K562 (cell line): ENCODE measurements around the gene SEPTIN8. TPM values are rescaled to one million over a fixed set of nuclear protein-coding genes. Genes with fewer than 3 reads are reported as not detected.

Source experiments
- BRCA1 ChIP-seq, 2 experiments: fragments of 450-650 bp in 1 of 2; sonication (generic) in 1 of 2; formaldehyde crosslinking in 1 of 2; IDR thresholded peaks; 2 replicates each; pipeline versions ENCODE4 v1.5.0 to v1.6.1; 2017 to 2020; ENCODE audit warnings: mild to moderate bottlenecking in 1 of 2, missing genetic modification reagents in 1 of 2
- EGR1 ChIP-seq: fragments of 450-650 bp; conservative IDR thresholded peaks from 2 replicates; pipeline ENCODE4 v1.6.1; 2017; ENCODE audit warnings: mild to moderate bottlenecking
- ESRRB ChIP-seq: fragments of 250-450 bp; sonication (Bioruptor Pico); IDR thresholded peaks from 2 replicates; pipeline ENCODE4 v1.5.0; 2020; ENCODE audit warnings: mild to moderate bottlenecking, moderate library complexity, borderline replicate concordance
- ETV6 ChIP-seq, 3 experiments: fragments of 150-350 bp in 1 of 3; sonication (generic) in 1 of 3; formaldehyde crosslinking in 1 of 3; IDR thresholded peaks; 2 replicates each; pipeline versions ENCODE4 v1.6.1 to v1.8.0; 2014 to 2022; ENCODE audit warnings: borderline replicate concordance in 2 of 3, low read depth in 2 of 3, antibody characterized with exemption in 1 of 3, low read length in 1 of 3, mild to moderate bottlenecking in 1 of 3, missing genetic modification reagents in 1 of 3
- FOXM1 ChIP-seq, 2 experiments: fragments of 450-650 bp in 1 of 2; sonication (generic) in 1 of 2; formaldehyde crosslinking in 1 of 2; IDR thresholded peaks; 2 replicates each; pipeline versions ENCODE4 v1.6.1 to v1.9.0; 2017 to 2022; ENCODE audit warnings: low read depth in 2 of 2, mild to moderate bottlenecking in 2 of 2, missing genetic modification reagents in 1 of 2, moderate library complexity in 1 of 2
- HOXB6 ChIP-seq: fragments of 250-450 bp; sonication (Bioruptor Pico); IDR thresholded peaks from 2 replicates; pipeline ENCODE4 v1.5.1; 2022; ENCODE audit warnings: mild to moderate bottlenecking, borderline replicate concordance
- KLF1 ChIP-seq: fragments of 450-650 bp; IDR thresholded peaks from 2 replicates; pipeline ENCODE4 v1.6.1; 2016; ENCODE audit warnings: missing genetic modification characterization, missing compliant biosample characterization
- NFIC ChIP-seq: fragments of 450-650 bp; IDR thresholded peaks from 2 replicates; pipeline ENCODE4 v1.6.1; 2017; ENCODE audit warnings: mild to moderate bottlenecking, inconsistent platforms
- POLR2G ChIP-seq: fragments of 200-400 bp; formaldehyde crosslinking; IDR thresholded peaks from 2 replicates; pipeline ENCODE4 v1.6.1; 2017; ENCODE audit warnings: low read depth, mild to moderate bottlenecking, antibody characterized with exemption, low read length, moderate library complexity
- RBBP5 ChIP-seq: fragments of 200-600 bp; sonication (generic); IDR thresholded peaks from 2 replicates; pipeline ENCODE4 v1.6.1; 2012; ENCODE audit warnings: borderline replicate concordance, mild to moderate bottlenecking, low read length, control low read depth, inconsistent platforms; ENCODE audit not compliant: insufficient read depth, poor library complexity, severe bottlenecking
- TEAD1 ChIP-seq, 2 experiments: fragments of 450-650 bp in 1 of 2; sonication (generic) in 1 of 2; formaldehyde crosslinking; IDR thresholded peaks; 2 replicates each; pipeline versions ENCODE4 v1.4.0 to v1.8.0; 2020 to 2022; ENCODE audit warnings: mild to moderate bottlenecking in 2 of 2, missing genetic modification reagents in 1 of 2
- ZBTB8A ChIP-seq: fragments of 450-650 bp; IDR thresholded peaks from 2 replicates; pipeline ENCODE4 v1.6.1; 2018; ENCODE audit warnings: mild to moderate bottlenecking, moderate library complexity; ENCODE audit not compliant: partially characterized antibody
- ZNF124 ChIP-seq: sonication (generic); formaldehyde crosslinking; IDR thresholded peaks from 2 replicates; pipeline ENCODE4 v1.8.1; 2022; ENCODE audit warnings: missing genetic modification reagents
- ZNF584 ChIP-seq: fragments of 200-800 bp; sonication (Bioruptor generic); IDR thresholded peaks from 2 replicates; pipeline ENCODE4 v1.6.1; 2016; ENCODE audit warnings: low read depth, mild to moderate bottlenecking, missing genetic modification characterization, missing compliant biosample characterization
- polyA plus RNA-seq, 8 experiments: library from polyadenylated mRNA; depleted of rRNA in 4 of 8; stranded (reverse) in 5 of 8; unstranded in 3 of 8; fragments of >200 nt; fragmentation: Nextera tagmentation in 2 of 8; fragmentation: Illumina TruSeq in 1 of 8; extraction: Ambion mirVana in 2 of 8; extraction: Trizol in 1 of 8; gene quantifications; 2 replicates each; pipeline versions ENCODE4 v1.2.1 to v1.2.3, GENCODE V29; 2011 to 2014; ENCODE audit warnings: inconsistent platforms in 1 of 8, missing spikeins in 1 of 8
- total RNA-seq, 7 experiments: library from RNA; depleted of rRNA in 6 of 7; stranded (reverse); fragments of >200 nt in 6 of 7; fragmentation: Illumina TruSeq in 2 of 7; extraction: Trizol in 2 of 7; gene quantifications; 2 replicates each; pipeline versions ENCODE4 v1.2.1 to v1.2.3, GENCODE V29; 2011 to 2021; ENCODE audit warnings: low replicate concordance in 1 of 7
- TF ChIP-seq, protein P1 (sequence below): fragments of 450-650 bp; IDR thresholded peaks from 2 replicates; pipeline ENCODE4 v1.6.1; 2016; ENCODE audit warnings: low read depth

The SEPTIN8 gene
- total and polyA plus RNA-seq, 9 of the 15 experiments (the other 6 are each of a cell fraction or from before 2014, with no cell fraction given), result 19.3 to 142 (median 101) TPM

GRCh38 chr5:132736853-132737833 lies 39.9 kb downstream of the SEPTIN8 start, which contains the start of gene KIF3A (continued):
- TF ChIP-seq ESRRB (CRISPR knock-in tag), result no peak
- no peak for TF ChIP-seq BRCA1 (IDR thresholded peaks at IDR 0.05)
- peak; percentile 79; the same call in 1 of the 2 replicates for TF ChIP-seq BRCA1 (CRISPR knock-in tag; IDR thresholded peaks at IDR 0.05)
- no peak for TF ChIP-seq ZNF124 (CRISPR knock-in tag)
- TF ChIP-seq HOXB6, result no peak
- TF ChIP-seq, protein P1, sequence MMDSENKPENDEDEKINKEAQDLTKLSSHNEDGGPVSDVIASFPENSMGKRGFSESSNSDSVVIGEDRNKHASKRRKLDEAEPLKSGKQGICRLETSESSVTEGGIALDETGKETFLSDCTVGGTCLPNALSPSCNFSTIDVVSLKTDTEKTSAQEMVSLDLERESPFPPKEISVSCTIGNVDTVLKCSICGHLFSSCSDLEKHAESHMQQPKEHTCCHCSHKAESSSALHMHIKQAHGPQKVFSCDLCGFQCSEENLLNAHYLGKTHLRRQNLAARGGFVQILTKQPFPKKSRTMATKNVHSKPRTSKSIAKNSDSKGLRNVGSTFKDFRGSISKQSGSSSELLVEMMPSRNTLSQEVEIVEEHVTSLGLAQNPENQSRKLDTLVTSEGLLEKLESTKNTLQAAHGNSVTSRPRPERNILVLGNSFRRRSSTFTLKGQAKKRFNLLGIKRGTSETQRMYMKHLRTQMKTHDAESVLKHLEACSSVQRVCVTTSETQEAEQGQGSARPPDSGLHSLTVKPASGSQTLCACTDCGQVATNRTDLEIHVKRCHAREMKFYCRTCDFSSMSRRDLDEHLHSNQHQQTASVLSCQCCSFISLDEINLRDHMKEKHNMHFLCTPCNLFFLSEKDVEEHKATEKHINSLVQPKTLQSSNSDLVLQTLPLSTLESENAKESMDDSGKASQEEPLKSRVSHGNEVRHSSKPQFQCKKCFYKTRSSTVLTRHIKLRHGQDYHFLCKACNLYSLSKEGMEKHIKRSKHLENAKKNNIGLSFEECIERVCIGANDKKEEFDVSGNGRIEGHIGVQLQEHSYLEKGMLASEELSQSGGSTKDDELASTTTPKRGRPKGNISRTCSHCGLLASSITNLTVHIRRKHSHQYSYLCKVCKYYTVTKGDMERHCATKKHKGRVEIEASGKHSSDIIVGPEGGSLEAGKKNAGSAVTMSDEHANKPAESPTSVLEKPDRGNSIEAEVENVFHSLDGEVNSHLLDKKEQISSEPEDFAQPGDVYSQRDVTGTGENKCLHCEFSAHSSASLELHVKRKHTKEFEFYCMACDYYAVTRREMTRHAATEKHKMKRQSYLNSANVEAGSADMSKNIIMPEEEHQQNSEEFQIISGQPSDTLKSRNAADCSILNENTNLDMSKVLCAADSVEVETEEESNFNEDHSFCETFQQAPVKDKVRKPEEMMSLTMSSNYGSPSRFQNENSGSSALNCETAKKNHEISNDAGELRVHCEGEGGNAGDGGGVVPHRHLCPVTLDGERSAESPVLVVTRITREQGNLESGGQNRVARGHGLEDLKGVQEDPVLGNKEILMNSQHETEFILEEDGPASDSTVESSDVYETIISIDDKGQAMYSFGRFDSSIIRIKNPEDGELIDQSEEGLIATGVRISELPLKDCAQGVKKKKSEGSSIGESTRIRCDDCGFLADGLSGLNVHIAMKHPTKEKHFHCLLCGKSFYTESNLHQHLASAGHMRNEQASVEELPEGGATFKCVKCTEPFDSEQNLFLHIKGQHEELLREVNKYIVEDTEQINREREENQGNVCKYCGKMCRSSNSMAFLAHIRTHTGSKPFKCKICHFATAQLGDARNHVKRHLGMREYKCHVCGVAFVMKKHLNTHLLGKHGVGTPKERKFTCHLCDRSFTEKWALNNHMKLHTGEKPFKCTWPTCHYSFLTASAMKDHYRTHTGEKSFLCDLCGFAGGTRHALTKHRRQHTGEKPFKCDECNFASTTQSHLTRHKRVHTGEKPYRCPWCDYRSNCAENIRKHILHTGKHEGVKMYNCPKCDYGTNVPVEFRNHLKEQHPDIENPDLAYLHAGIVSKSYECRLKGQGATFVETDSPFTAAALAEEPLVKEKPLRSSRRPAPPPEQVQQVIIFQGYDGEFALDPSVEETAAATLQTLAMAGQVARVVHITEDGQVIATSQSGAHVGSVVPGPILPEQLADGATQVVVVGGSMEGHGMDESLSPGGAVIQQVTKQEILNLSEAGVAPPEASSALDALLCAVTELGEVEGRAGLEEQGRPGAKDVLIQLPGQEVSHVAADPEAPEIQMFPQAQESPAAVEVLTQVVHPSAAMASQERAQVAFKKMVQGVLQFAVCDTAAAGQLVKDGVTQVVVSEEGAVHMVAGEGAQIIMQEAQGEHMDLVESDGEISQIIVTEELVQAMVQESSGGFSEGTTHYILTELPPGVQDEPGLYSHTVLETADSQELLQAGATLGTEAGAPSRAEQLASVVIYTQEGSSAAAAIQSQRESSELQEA, result no peak
- peak in 1 of 2 experiments; percentile 94; a peak in 2 of 4 replicates for TF ChIP-seq TEAD1 (CRISPR knock-in tag; IDR thresholded peaks at IDR 0.05)
- TF ChIP-seq ETV6 (IDR thresholded peaks at IDR 0.05; ENCODE audit: borderline replicate concordance in 1 of 2, low read depth in 2 of 2, low read length in 1 of 2), result no peak
- TF ChIP-seq ETV6 (CRISPR knock-in tag; IDR thresholded peaks at IDR 0.05; ENCODE audit: borderline replicate concordance), result no peak
- TF ChIP-seq EGR1, result peak; percentile 35
- no peak for TF ChIP-seq ZBTB8A
- no peak for TF ChIP-seq NFIC
- TF ChIP-seq POLR2G, result peak; percentile 85
- TF ChIP-seq RBBP5, result peak; percentile 94
- TF ChIP-seq ZNF584 (CRISPR knock-in tag), result no peak
- peak; percentile 57; the same call in 1 of the 2 replicates for TF ChIP-seq KLF1 (tag)
- TF ChIP-seq FOXM1 (IDR thresholded peaks at IDR 0.05; ENCODE audit: low read depth), result no peak
- TF ChIP-seq FOXM1 (CRISPR knock-in tag; IDR thresholded peaks at IDR 0.05; ENCODE audit: low read depth), result no peak
